IPS-NIHi7 (cell line): ENCODE results near the gene NADK.

Source experiments
- DNase-seq: peaks from one replicate; pipeline ENCODE4 v3.0.0; 2012; ENCODE audit warnings: mixed read lengths; ENCODE audit errors: extremely low spot score

Gene NADK

GRCh38 chr1:1786836-1787605, 8.8 kb upstream of the NADK start:
- DNase-seq, result no peak

- DNase-seq, result no peak
Measured at GRCh38 chr1:1785666-1786065, 7.4 kb upstream of the NADK start.

GRCh38 chr1:1784933-1785332, 6.7 kb upstream of the NADK start:
- DNase-seq, result no peak

- DNase-seq, result peak; percentile 21
Measured at GRCh38 chr1:1783320-1783719, 5.0 kb upstream of the NADK start.

GRCh38 chr1:1782399-1783221, 4.3 kb upstream of the NADK start:
- peak; percentile 82 for DNase-seq

- no peak for DNase-seq
Measured at GRCh38 chr1:1781526-1781903, 3.2 kb upstream of the NADK start.

GRCh38 chr1:1780598-1781525, 2.6 kb upstream of the NADK start:
- no peak for DNase-seq

- DNase-seq, result peak; percentile 39
Measured at GRCh38 chr1:1779691-1780597, 1.7 kb upstream of the NADK start.

- DNase-seq, result no peak
Measured at GRCh38 chr1:1779320-1779675, 1.0 kb upstream of the NADK start.

GRCh38 chr1:1778663-1779319, 521 bp upstream of the NADK start:
- DNase-seq, result peak; percentile 82

- no peak for DNase-seq
Measured at GRCh38 chr1:1777583-1777899, 729 bp downstream of the NADK start.

- DNase-seq, result no peak
Measured at GRCh38 chr1:1776672-1777582, 1.3 kb downstream of the NADK start.

GRCh38 chr1:1775327-1776226, 2.7 kb downstream of the NADK start:
- no peak for DNase-seq

GRCh38 chr1:1773874-1774273, 4.4 kb downstream of the NADK start:
- no peak for DNase-seq

- no peak for DNase-seq
Measured at GRCh38 chr1:1771096-1771495, 7.2 kb downstream of the NADK start.

GRCh38 chr1:1770102-1770501, 8.2 kb downstream of the NADK start:
- no peak for DNase-seq

- DNase-seq, result no peak
Measured at GRCh38 chr1:1768249-1768992, 9.8 kb downstream of the NADK start.
